MM.1S (cell line): ENCODE data around the gene INTS7.

Experiments
- CTCF ChIP-seq: fragments of 300-600 bp; sonication (generic); IDR thresholded peaks from 2 replicates; pipeline ENCODE4 v1.5.1; 2016; ENCODE audit warnings: antibody characterized with exemption, low read length, mixed read lengths
- EZH2 ChIP-seq: fragments of 300-600 bp; sonication (generic); optimal IDR thresholded peaks from 2 replicates; pipeline ENCODE3; 2017; ENCODE audit warnings: low read depth, mild to moderate bottlenecking, antibody characterized with exemption, low read length, mixed read lengths

- TF ChIP-seq CTCF: no peak
- no peak for TF ChIP-seq EZH2
Measured at GRCh38 chr1:212010004-212010403, 25.4 kb downstream of the INTS7 start.
